Measurements from ENCODE around the gene FXYD6.

The FXYD6 gene

DNA sequence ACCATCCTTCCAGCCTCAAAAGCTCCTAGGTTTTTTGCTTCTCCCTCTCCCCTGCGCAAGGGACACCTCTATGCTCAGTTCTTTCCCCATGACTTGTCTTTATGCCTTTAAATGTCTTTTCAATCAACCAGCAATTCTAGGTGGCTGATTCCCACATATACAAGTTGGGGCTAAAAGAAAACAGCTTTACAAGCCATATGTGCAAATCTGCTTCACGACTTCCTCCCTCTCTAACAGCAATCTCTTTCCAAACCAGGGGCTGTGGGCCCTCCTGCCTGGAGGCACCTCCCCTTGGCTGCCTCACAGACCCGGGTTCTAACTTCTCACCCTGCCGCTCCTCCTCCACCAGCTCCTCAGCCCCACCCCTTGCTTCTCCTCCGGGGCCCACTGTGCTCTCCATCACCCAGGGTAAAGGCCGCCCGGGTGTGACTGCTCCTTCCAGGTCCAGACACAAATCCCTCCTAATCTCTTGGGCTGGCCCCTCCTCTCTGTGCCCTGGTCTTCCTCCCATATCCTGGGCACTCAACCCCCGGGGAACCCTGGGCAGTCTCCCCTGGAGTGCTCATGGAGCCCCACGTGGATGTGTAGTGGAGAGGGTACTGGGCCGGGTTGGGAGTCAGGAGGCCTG lies 38.6 kb upstream of the FXYD6 start:
- Histone ChIP-seq H3K9me3 (ENCODE audit: insufficient read depth, low read length) (no peaks in the 10 kb centered on the region), H3K4me3 (ENCODE audit: insufficient read length, low read depth) (no peak overlapping the region), H3K27me3 (ENCODE audit: insufficient read depth, insufficient read length) (no peaks in the 10 kb centered on the region), H3K4me1 (ENCODE audit: insufficient read depth, insufficient read length) (peaks cover 3% of the 10 kb centered on the region), H3K36me3 (ENCODE audit: insufficient read depth, insufficient read length, low read length) (no peaks in the 10 kb centered on the region), H3K9ac (ENCODE audit: insufficient read length, low read depth) (no peak overlapping the region)
- TF ChIP-seq YY1 (IDR thresholded peaks at IDR 0.05; ENCODE audit: insufficient read depth, insufficient read length), result no peak
- TF ChIP-seq SUZ12 (IDR thresholded peaks at IDR 0.05; ENCODE audit: extremely low read depth, insufficient read depth, insufficient read length), result no peak
- no peak for TF ChIP-seq ZNF274 (IDR thresholded peaks at IDR 0.05; ENCODE audit: low read depth, low read length)
- DNase-seq (ENCODE audit: low read depth, low spot score), result no peak

DNA sequence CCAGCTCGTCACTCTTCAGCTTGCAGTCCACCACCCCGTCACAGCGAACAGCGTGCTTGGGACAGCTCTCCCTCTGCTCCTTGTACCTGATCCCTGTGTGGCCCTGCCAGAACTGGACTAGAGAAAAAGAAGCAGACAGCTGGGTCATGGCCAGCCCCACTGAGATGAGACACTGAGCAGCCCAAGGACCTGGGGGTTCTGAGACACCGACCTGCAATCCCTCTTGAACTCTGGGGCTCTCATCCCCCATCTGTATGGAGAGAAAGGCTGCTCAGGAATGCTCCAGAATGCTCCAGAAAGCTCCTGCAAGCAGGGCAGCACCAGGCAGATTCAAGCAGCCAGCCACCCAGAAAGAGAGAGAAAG lies 37.9 kb upstream of the FXYD6 start:
- TF ChIP-seq SUZ12 (IDR thresholded peaks at IDR 0.05; ENCODE audit: extremely low read depth, insufficient read depth, insufficient read length) (no peak), ZNF274 (IDR thresholded peaks at IDR 0.05; ENCODE audit: low read depth, low read length) (no peak), YY1 (IDR thresholded peaks at IDR 0.05; ENCODE audit: insufficient read depth, insufficient read length) (no peak)
- H3K4me3 ChIP-seq (ENCODE audit: insufficient read length, low read depth), result no peak overlapping the region
- H3K4me1 ChIP-seq (ENCODE audit: insufficient read depth, insufficient read length), result peaks cover 3% of the 10 kb centered on the region
- no peak for DNase-seq (ENCODE audit: low read depth, low spot score)
- no peaks in the 10 kb centered on the region for H3K27me3 ChIP-seq (ENCODE audit: insufficient read depth, insufficient read length)
- H3K36me3 ChIP-seq (ENCODE audit: insufficient read depth, insufficient read length, low read length), result no peaks in the 10 kb centered on the region
- H3K9ac ChIP-seq (ENCODE audit: insufficient read length, low read depth), result no peak overlapping the region
- no peaks in the 10 kb centered on the region for H3K9me3 ChIP-seq (ENCODE audit: insufficient read depth, low read length)

DNA sequence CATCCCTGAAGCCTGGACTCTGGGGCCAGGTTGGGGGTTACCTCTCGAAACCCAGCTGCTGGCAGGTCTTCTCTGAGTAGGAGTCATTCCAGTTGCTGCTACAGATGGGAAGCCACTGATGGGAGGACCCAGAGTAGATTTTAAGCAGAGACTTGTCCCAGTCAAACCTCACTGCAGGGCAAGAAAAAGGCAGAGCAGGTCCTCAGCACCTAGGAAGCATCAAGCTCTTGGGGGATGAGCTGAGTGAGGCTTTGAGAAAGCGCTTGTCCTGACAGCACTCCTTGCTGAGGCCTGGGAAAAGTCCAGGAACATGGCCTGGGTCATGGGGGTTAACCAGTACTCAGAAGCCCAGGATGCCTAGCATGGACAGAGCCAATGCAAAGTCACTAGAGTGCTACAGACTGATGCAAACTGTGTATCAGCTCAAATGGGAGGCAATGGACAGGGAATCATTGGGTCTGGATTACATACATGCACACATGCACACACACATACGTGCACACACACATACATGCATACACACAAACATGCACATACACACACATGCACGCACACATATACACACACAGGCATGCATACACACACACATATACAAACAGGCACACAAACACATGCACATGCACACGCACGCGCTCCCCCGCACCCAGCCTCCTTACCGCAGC lies 37.4 kb upstream of the FXYD6 start:
- no peak for DNase-seq (ENCODE audit: low read depth, low spot score)
- Histone ChIP-seq H3K4me1 (ENCODE audit: insufficient read depth, insufficient read length) (peaks cover 3% of the 10 kb centered on the region), H3K9me3 (ENCODE audit: insufficient read depth, low read length) (no peaks in the 10 kb centered on the region), H3K4me3 (ENCODE audit: insufficient read length, low read depth) (no peak overlapping the region), H3K9ac (ENCODE audit: insufficient read length, low read depth) (no peak overlapping the region), H3K36me3 (ENCODE audit: insufficient read depth, insufficient read length, low read length) (no peaks in the 10 kb centered on the region), H3K27me3 (ENCODE audit: insufficient read depth, insufficient read length) (no peaks in the 10 kb centered on the region)
- no peak for TF ChIP-seq YY1 (IDR thresholded peaks at IDR 0.05; ENCODE audit: insufficient read depth, insufficient read length)
- TF ChIP-seq ZNF274 (IDR thresholded peaks at IDR 0.05; ENCODE audit: low read depth, low read length), result no peak
- no peak for TF ChIP-seq SUZ12 (IDR thresholded peaks at IDR 0.05; ENCODE audit: extremely low read depth, insufficient read depth, insufficient read length)

DNA sequence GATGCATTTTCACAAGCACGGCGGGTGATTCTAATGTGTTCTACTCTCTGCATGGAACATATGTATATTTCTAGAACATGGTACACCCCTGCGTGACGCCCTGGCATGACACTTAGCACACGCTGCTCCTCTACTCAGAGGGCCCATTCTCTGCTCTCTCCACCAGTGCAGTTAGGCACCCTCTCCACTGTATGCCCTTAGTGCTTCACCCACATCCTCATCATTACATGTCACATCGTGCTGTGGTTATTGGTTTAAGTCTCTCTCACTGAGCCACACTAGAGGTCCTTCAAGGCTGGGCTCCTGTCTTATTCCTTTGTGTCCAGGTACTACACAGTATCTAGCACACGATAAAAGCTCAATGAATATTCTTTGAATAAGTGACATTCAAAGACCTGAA lies 36.0 kb upstream of the FXYD6 start:
- no peaks in the 10 kb centered on the region for H3K36me3 ChIP-seq (ENCODE audit: insufficient read depth, insufficient read length, low read length)
- no peak overlapping the region for H3K9ac ChIP-seq (ENCODE audit: insufficient read length, low read depth)
- H3K27me3 ChIP-seq (ENCODE audit: insufficient read depth, insufficient read length), result no peaks in the 10 kb centered on the region
- peaks cover 3% of the 10 kb centered on the region for H3K4me1 ChIP-seq (ENCODE audit: insufficient read depth, insufficient read length)
- DNase-seq (ENCODE audit: low read depth, low spot score), result no peak
- H3K4me3 ChIP-seq (ENCODE audit: insufficient read length, low read depth), result no peak overlapping the region
- TF ChIP-seq ZNF274 (IDR thresholded peaks at IDR 0.05; ENCODE audit: low read depth, low read length), result no peak
- TF ChIP-seq YY1 (IDR thresholded peaks at IDR 0.05; ENCODE audit: insufficient read depth, insufficient read length), result no peak
- no peak for TF ChIP-seq SUZ12 (IDR thresholded peaks at IDR 0.05; ENCODE audit: extremely low read depth, insufficient read depth, insufficient read length)
- H3K9me3 ChIP-seq (ENCODE audit: insufficient read depth, low read length), result no peaks in the 10 kb centered on the region

DNA sequence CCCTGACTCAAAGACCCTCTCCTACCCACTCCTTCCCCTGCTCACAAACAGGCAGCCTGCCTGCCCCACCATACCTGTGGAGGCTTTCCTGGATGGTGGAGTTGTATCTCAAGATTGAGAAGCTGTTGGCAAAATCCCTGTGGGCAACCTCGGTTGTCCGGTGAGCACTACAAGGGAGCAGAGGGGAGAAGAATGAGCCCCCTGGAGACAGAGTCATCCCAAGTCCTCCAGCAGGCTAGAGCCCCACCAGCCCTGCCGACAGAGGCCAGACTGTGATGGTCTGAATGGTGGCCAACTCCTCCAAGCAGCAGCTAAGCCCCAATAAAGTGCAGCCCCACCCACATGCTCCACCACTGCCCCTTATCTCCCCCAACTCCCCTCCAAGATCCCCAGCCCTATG lies 35.2 kb upstream of the FXYD6 start:
- no peaks in the 10 kb centered on the region for H3K9me3 ChIP-seq (ENCODE audit: insufficient read depth, low read length)
- H3K27me3 ChIP-seq (ENCODE audit: insufficient read depth, insufficient read length), result no peaks in the 10 kb centered on the region
- DNase-seq (ENCODE audit: low read depth, low spot score), result no peak
- peaks cover 3% of the 10 kb centered on the region for H3K4me1 ChIP-seq (ENCODE audit: insufficient read depth, insufficient read length)
- TF ChIP-seq YY1 (IDR thresholded peaks at IDR 0.05; ENCODE audit: insufficient read depth, insufficient read length) (no peak), ZNF274 (IDR thresholded peaks at IDR 0.05; ENCODE audit: low read depth, low read length) (no peak), SUZ12 (IDR thresholded peaks at IDR 0.05; ENCODE audit: extremely low read depth, insufficient read depth, insufficient read length) (no peak)
- no peak overlapping the region for H3K4me3 ChIP-seq (ENCODE audit: insufficient read length, low read depth)
- H3K9ac ChIP-seq (ENCODE audit: insufficient read length, low read depth), result no peak overlapping the region
- H3K36me3 ChIP-seq (ENCODE audit: insufficient read depth, insufficient read length, low read length), result no peaks in the 10 kb centered on the region

DNA sequence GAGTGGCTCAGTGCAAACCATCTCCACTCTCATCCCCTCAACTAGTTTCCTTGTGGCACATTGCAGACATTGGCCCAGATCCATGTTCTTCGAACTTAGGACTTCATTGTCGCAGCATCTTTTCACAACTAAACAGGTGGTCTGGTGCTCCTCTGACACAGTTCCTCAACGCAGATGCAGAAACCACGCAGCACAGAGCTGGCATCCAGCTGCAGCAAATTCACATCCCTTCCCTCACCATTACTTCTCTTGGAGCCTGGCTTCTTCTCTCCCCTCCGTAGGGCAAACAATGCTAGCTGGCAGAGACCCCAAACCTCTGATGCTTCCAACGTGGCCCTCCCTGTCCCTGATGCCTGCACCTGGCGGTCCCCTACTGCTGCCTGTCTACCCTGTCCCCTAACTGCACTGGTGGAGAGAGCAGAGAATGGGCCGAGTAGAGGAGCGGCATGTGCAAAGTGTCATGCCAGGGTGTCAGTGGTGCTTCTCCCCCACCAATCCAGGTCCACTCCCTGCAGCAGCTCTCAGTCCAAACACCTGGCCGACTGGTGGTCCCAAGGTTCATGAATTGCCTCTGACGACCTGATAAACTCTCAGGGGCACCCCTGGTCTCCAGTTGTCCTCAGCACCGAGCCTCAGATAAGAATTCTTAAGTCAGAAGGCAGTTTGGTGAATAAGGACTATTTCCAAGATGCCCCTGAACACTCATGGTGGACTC lies 34.6 kb upstream of the FXYD6 start:
- Histone ChIP-seq H3K4me3 (ENCODE audit: insufficient read length, low read depth) (no peak overlapping the region), H3K27me3 (ENCODE audit: insufficient read depth, insufficient read length) (no peaks in the 10 kb centered on the region), H3K9me3 (ENCODE audit: insufficient read depth, low read length) (no peaks in the 10 kb centered on the region), H3K9ac (ENCODE audit: insufficient read length, low read depth) (no peak overlapping the region), H3K4me1 (ENCODE audit: insufficient read depth, insufficient read length) (peaks cover 3% of the 10 kb centered on the region), H3K36me3 (ENCODE audit: insufficient read depth, insufficient read length, low read length) (no peaks in the 10 kb centered on the region)
- no peak for DNase-seq (ENCODE audit: low read depth, low spot score)
- no peak for TF ChIP-seq YY1 (IDR thresholded peaks at IDR 0.05; ENCODE audit: insufficient read depth, insufficient read length)
- no peak for TF ChIP-seq SUZ12 (IDR thresholded peaks at IDR 0.05; ENCODE audit: extremely low read depth, insufficient read depth, insufficient read length)
- no peak for TF ChIP-seq ZNF274 (IDR thresholded peaks at IDR 0.05; ENCODE audit: low read depth, low read length)

DNA sequence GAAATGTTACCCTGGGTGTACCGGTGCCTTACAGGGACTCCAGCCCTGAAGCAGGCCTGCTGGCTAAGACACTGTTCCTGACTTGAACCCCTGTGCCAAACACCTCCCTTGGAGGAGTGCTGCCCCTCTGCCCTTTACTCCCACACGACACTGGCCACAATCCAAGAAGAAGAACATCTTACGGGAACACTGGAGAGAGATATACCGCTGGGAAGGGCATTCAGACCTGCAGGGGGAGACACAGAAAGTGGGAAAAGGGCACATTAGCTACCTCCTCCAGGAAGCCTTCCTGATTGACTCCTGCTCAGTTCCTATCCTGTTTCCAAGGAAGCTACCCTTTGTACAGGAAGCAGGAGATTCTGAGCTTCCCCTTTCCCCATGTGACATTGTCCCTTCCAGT lies 34.1 kb upstream of the FXYD6 start:
- Histone ChIP-seq H3K36me3 (ENCODE audit: insufficient read depth, insufficient read length, low read length) (no peaks in the 10 kb centered on the region), H3K9me3 (ENCODE audit: insufficient read depth, low read length) (no peaks in the 10 kb centered on the region), H3K4me3 (ENCODE audit: insufficient read length, low read depth) (no peak overlapping the region), H3K27me3 (ENCODE audit: insufficient read depth, insufficient read length) (no peaks in the 10 kb centered on the region), H3K4me1 (ENCODE audit: insufficient read depth, insufficient read length) (peaks cover 3% of the 10 kb centered on the region), H3K9ac (ENCODE audit: insufficient read length, low read depth) (no peak overlapping the region)
- no peak for DNase-seq (ENCODE audit: low read depth, low spot score)
- TF ChIP-seq YY1 (IDR thresholded peaks at IDR 0.05; ENCODE audit: insufficient read depth, insufficient read length) (no peak), ZNF274 (IDR thresholded peaks at IDR 0.05; ENCODE audit: low read depth, low read length) (no peak), SUZ12 (IDR thresholded peaks at IDR 0.05; ENCODE audit: extremely low read depth, insufficient read depth, insufficient read length) (no peak)
